Ovary (tissue), 9 donors: Measurements from ENCODE around the gene CDH23. TPM values are rescaled to one million over a fixed set of nuclear protein-coding genes. Genes with fewer than 3 reads are reported as not detected.

Experiments
- DNase-seq, 5 donors: peaks; one replicate each; pipeline ENCODE4 v3.0.0-alpha.2; 2019 to 2020
- H3K27ac ChIP-seq, 2 donors: fragments of 200-600 bp; one replicate each; pipeline versions ENCODE4 v1.5.1 to v1.8.0; 2019 to 2022
- H3K27me3 ChIP-seq: fragments of 200-600 bp; one replicate; pipeline ENCODE4 v1.8.0; 2022
- H3K36me3 ChIP-seq: fragments of 200-600 bp; sonication (generic); one replicate; pipeline ENCODE4 v1.5.1; 2019
- H3K4me1 ChIP-seq: one replicate; pipeline ENCODE4 v1.8.1; 2013; ENCODE audit warnings: mild to moderate bottlenecking, moderate library complexity; ENCODE audit not compliant: insufficient read depth
- H3K4me3 ChIP-seq: fragments of 200-600 bp; sonication (generic); one replicate; pipeline ENCODE4 v1.5.1; 2017
- H3K9me3 ChIP-seq, 2 donors: fragments of 200-600 bp in 1 of 2; sonication (generic) in 1 of 2; one replicate each; pipeline versions ENCODE4 v1.5.1 to v1.8.1; 2013 to 2019; ENCODE audit warnings: mild to moderate bottlenecking in 1 of 2, moderate library complexity in 1 of 2
- EP300 ChIP-seq: sonication (generic); formaldehyde crosslinking; IDR thresholded peaks from one replicate; pipeline ENCODE4 v1.6.1; 2017; ENCODE audit warnings: antibody characterized with exemption
- POLR2A ChIP-seq: fragments of 450-650 bp; IDR thresholded peaks from one replicate; pipeline ENCODE4 v1.6.1; 2017; ENCODE audit warnings: antibody characterized with exemption, mild to moderate bottlenecking, moderate library complexity
- WGBS, 3 donors: extraction: QIAGEN DNeasy Blood & Tissue Kit in 1 of 3; methylation state at CpG; one replicate each; pipeline versions ENCODE4 v1.1.5 to v1.1.7; 2013 to 2017; 5-methylcytosine and 5-hydroxymethylcytosine counted together
- intact Hi-C, 4 donors: fragments of 100-400 bp; cut with DNase I; formaldehyde crosslinking; loops; one replicate each; pipeline versions ENCODE4 v1.11.0 to v1.15.1; 2022 to 2023
- polyA plus RNA-seq, 2 donors: library from polyadenylated mRNA; stranded (reverse); fragments of 200-250 nt in 1 of 2; fragments of 350-450 nt in 1 of 2; fragmentation: Illumina TruSeq in 1 of 2; extraction: RNeasy Lipid Tissue Mini Kit (QIAGEN cat#74804) in 1 of 2; gene quantifications; one replicate each; pipeline ENCODE4 v1.2.3, GENCODE V29; 2013 to 2014
- total RNA-seq, 7 donors: library from RNA; depleted of rRNA in 2 of 7; stranded (reverse); fragments of >200 nt in 2 of 7; fragmentation: NEBNext Ultra II Directional in 3 of 7; extraction: Animal tissue kit (Norgen Biotek cat#: 25700) in 3 of 7; gene quantifications; one replicate each; pipeline versions ENCODE4 v1.1.0 to v1.2.4, GENCODE V29; 2016 to 2023
- TF ChIP-seq, protein P1 (sequence below), 3 donors: fragments of 450-650 bp in 2 of 3; fragments of 200-600 bp in 1 of 3; IDR thresholded peaks; one replicate each; pipeline versions ENCODE4 v1.5.1 to v1.8.0; 2016 to 2022; ENCODE audit warnings: antibody characterized with exemption in 3 of 3, mild to moderate bottlenecking in 1 of 3
- donor health status: DM: no; HTN: no; CAD: no; lungs with moderate emphysema.
- donor health status: DM: no; HTN: no; CAD: no.
- donor health status: Bipolar disorder and iron deficiency.
- donor health status: DM: yes; HTN: yes; CAD: no.
- donor health status: DM: no; HTN: no; CAD: no.
- donor health status: DM: yes; HTN: yes; CAD: no.

Gene CDH23
- total and polyA plus RNA-seq, 9 donors, result 7.5 to 108 (median 39.1) TPM

DNA sequence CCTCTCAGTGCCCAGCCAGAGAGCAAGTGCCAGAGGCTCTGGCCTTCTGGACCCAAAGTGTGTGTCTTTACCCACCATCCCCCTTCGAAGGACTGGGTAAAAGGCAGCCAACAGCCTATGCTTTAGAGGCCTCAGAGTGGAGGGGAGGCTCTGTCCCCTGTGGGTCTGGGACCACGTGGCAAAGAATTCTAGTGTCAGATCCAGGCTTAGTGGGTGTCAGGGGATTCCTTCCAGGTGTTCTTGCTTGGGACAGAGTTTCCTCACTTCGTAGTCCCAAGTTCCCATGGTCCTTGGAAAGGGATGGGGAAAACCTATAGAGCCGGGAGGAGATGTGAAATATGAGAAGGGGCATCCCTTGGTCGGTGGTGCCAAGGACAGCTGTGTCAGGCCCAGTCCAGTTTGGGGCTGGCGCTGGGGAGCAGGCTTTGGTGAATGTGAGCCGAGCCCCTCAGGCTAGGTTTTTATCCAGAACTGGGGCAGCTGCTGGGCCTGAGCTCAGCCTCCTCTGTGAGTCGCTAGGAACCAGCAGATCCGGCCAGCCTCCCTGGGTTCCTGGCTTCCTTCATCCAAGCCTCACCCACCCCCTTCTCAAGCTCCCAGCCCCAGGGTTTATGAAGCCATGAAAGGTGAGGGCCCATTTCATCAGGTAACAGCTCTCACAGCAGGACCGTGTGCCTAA, 251.7 kb downstream of the CDH23 start:
- intact Hi-C loops, result no loop called here
- no peaks in the 10 kb centered on the region for H3K36me3 ChIP-seq
- WGBS, 3 donors, result 57 to 70% (median 69%) methylated on average over 10 of the region's 10 CpGs
- no peaks in the 10 kb centered on the region for H3K27me3 ChIP-seq
- TF ChIP-seq, protein P1, sequence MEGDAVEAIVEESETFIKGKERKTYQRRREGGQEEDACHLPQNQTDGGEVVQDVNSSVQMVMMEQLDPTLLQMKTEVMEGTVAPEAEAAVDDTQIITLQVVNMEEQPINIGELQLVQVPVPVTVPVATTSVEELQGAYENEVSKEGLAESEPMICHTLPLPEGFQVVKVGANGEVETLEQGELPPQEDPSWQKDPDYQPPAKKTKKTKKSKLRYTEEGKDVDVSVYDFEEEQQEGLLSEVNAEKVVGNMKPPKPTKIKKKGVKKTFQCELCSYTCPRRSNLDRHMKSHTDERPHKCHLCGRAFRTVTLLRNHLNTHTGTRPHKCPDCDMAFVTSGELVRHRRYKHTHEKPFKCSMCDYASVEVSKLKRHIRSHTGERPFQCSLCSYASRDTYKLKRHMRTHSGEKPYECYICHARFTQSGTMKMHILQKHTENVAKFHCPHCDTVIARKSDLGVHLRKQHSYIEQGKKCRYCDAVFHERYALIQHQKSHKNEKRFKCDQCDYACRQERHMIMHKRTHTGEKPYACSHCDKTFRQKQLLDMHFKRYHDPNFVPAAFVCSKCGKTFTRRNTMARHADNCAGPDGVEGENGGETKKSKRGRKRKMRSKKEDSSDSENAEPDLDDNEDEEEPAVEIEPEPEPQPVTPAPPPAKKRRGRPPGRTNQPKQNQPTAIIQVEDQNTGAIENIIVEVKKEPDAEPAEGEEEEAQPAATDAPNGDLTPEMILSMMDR (IDR thresholded peaks at IDR 0.05), result no peak
- TF ChIP-seq POLR2A, result no peak
- no peak for TF ChIP-seq EP300
- no peak overlapping the region for H3K27ac ChIP-seq
- H3K4me3 ChIP-seq, result no peak overlapping the region
- no peaks in the 10 kb centered on the region for H3K4me1 ChIP-seq
- no peak for DNase-seq
- no peaks in the 10 kb centered on the region for H3K9me3 ChIP-seq

DNA sequence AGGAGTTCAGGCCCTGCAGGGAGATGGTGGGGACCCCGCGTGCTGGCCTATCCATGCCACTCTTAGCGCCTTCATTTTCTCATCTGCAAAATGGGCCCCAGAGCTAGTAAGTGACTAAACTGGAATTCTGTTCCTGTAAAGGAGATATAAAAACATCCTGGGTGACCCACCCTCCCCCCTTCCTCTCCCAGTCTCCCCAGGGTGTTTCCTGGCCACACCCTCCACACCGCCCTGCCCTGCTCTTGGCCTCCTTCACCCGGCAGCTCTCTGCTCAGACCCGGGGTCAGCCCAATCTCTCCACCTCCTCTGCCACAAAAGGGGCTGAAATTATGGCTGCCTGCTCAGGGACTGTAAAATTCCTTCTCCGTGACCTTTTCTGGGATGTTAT, 252.2 kb downstream of the CDH23 start:
- TF ChIP-seq POLR2A (no peak), EP300 (no peak)
- TF ChIP-seq, protein P1 (IDR thresholded peaks at IDR 0.05), result no peak
- H3K4me1 ChIP-seq, result no peaks in the 10 kb centered on the region
- H3K27me3 ChIP-seq, result no peaks in the 10 kb centered on the region
- H3K36me3 ChIP-seq, result no peaks in the 10 kb centered on the region
- intact Hi-C loops, result no loop called here
- no peak for DNase-seq
- H3K27ac ChIP-seq, result no peak overlapping the region
- WGBS, 3 donors, result 79 to 83% (median 79%) methylated on average over 7 of the region's 7 CpGs
- no peaks in the 10 kb centered on the region for H3K9me3 ChIP-seq
- H3K4me3 ChIP-seq, result no peak overlapping the region

DNA sequence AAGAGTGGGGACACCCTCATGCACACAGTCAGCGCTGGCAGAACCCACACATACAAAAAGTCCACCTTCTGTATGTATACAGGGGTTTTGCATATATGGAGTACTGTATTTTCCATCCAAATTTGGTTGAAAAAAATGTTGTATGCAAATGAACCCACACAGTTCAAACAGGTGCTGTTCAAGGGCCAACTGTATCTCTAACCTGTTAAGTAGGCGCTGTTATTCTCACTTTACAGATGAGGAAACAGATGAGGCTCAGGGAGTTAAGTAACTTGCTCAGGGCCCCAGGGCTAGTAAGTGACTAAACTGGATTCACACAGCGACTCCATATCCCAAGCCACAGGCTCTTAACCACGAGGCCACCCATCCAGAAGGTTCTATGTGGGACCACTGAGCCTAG, 252.9 kb downstream of the CDH23 start:
- H3K36me3 ChIP-seq, result no peaks in the 10 kb centered on the region
- intact Hi-C loops, result no loop called here
- H3K4me1 ChIP-seq, result no peaks in the 10 kb centered on the region
- H3K9me3 ChIP-seq, result no peaks in the 10 kb centered on the region
- no peak overlapping the region for H3K4me3 ChIP-seq
- no peak overlapping the region for H3K27ac ChIP-seq
- no peak for DNase-seq
- TF ChIP-seq POLR2A (no peak), EP300 (no peak)
- TF ChIP-seq, protein P1 (IDR thresholded peaks at IDR 0.05), result no peak
- 90 to 96% (median 95%) methylated on average over 4 of the region's 4 CpGs for WGBS, 3 donors
- no peaks in the 10 kb centered on the region for H3K27me3 ChIP-seq

DNA sequence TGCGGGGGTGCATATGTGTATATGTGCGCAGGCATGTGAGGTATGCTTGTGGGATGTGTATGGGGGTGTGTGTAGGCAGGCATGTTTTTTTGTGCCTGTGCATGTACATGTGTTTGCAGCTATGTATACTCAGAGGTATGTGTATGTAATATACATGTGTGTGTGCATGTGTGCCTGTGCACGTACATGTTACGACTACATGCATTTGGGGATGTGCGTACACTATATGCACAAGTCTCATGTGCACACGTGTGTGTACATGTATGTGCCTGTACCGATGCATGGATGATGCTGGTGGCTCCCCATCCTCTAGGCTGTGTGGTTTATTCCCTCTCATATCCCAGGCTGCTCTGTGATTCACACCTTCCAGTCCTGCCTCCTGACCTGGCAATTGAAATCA, 253.7 kb downstream of the CDH23 start:
- Histone ChIP-seq H3K36me3 (no peaks in the 10 kb centered on the region), H3K27me3 (no peaks in the 10 kb centered on the region), H3K9me3 (no peaks in the 10 kb centered on the region), H3K4me1 (no peaks in the 10 kb centered on the region), H3K4me3 (no peak overlapping the region), H3K27ac (no peak overlapping the region)
- 91 to 94% (median 93%) methylated on average over 7 of the region's 7 CpGs for whole genome bisulfite sequencing, 3 donors
- TF ChIP-seq, protein P1 (IDR thresholded peaks at IDR 0.05), result no peak
- DNase-seq, result no peak
- intact Hi-C loops, result no loop called here
